GM12874 (cell line): ENCODE data around the gene ARVCF.

ENCODE experiments used
- CTCF ChIP-seq: IDR thresholded peaks from 2 replicates; pipeline ENCODE4 v1.5.1; 2011; ENCODE audit warnings: low read depth, mild to moderate bottlenecking, control low read depth, low read length, moderate library complexity; ENCODE audit not compliant: insufficient read depth

ARVCF gene

GRCh38 chr22:19937616-19938473 lies 78.8 kb downstream of the ARVCF start:
- no peak for TF ChIP-seq CTCF

DNA sequence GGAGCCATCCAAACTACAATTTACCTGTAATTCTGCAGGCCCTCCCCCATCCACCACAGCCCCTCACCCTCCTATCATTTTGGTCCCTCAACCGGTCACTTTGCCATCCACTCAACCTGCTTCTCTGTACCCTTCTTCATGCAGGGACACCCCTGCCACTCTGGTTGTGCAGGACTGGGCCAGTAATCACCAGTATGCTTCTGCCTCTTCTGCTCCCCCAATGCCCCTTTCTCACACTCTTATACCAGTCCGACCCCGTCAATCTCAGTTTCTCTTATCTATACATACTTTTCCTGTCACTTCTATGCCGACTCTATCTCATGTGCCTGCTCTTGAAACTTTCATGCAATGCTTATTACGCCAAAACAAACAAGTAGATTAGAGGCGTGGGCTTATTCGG lies 80.1 kb downstream of the ARVCF start:
- no peak for TF ChIP-seq CTCF

GRCh38 chr22:19933341-19934241 lies 83.0 kb downstream of the ARVCF start:
- TF ChIP-seq CTCF, result no peak

DNA sequence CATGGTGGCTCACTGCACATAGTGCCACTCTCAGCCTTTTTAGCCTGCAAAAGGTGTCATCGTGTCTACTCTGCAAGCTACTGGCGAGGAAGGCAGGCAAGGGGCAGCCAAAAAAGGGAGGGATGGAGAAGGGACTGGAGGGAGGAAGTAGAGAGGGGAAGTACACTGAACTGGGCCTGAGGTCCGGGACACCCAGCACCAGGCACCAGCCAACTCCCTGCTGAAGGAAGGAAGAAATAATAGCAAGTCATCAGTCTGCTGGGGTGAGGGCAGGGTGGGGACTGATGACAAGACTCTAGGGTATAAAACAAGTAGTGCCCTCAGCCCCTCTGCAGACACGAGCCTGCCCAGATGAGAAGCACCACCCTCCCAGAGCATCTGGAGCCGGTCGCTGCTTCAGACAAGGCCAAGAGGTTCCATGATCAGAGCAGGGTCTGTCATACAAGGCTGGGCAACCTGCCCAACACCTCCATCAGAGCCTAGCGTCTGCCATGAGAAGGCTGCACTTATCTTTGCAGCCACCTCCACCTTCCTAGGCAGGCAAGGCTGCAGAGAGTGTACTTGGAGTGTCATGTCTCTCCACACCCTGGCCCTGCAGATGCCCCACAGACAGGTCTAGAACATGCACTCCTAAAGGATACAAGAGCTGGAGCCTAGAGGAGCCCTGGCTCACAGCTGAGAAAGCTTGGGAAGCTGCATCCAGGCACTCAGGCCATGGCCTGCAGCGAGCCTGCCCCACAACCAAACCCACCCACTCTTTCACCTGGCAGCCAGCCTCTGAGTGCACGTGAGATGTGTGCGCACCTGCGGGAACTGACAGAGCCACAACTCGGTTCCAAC lies 84.0 kb downstream of the ARVCF start:
- no peak for TF ChIP-seq CTCF

GRCh38 chr22:19931514-19931913 lies 85.1 kb downstream of the ARVCF start:
- no peak for TF ChIP-seq CTCF

DNA sequence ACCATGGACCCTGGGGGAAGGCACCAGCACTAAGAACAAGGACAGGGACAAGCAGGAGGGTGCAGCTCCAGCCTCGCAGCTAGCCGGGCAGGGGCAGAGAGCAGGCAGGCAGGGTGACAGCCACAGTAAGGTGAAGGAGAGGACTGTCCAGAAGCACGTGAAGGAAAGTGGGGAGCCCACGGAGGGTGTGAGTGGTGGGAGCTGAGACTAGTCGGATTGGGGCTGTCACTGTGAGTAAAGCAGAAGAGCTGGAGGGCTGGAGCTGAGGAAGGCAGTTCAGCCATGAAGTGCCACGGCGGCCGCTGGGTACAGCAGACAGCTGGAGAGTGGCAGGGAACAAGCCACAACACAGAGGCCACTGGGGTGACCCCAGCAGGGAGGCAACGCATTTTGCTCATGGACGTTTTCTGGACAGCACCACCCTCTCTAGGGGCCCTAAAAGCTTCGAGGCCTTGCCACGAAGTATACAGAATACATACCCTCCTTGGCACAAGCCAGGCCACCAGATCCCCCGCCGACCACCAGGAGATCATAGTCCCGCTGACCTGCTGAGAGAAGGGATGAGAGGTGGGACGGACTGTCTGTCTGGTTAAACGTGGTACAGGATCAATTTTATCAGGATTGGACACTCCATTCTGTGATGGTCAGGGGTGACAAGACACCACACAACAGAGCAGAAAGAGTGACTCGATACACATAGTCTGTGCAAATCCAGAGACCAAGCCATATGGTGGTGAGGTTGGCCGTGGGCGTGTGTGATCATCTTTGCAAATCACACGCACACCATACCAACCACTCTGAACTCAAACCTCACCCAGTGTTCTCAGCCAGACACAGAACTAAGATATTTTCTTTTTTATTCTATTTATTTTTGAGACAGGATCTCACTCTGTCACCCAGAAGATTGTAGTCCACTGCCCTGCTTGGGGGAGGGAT lies 85.8 kb downstream of the ARVCF start:
- TF ChIP-seq CTCF, result no peak
